ENCODE measurements around the gene HPN. TPM values are rescaled to one million over a fixed set of nuclear protein-coding genes. Genes with fewer than 3 reads are reported as not detected.

The HPN gene
- total RNA-seq, 2 experiments from 2014 or later: 0.11 TPM; not detected in 1

GRCh38 chr19:35114353-35115176 lies 73.0 kb downstream of the HPN start:
- Mint-ChIP-seq H3K36me3 (ENCODE audit: low read depth) (no peaks in the 10 kb centered on the region), H3K27ac (no peak overlapping the region), H3K4me3 (peak overlapping the region; percentile 19), H3K27me3 (no peaks in the 10 kb centered on the region), H3K9me3 (no peaks in the 10 kb centered on the region), H3K4me1 (ENCODE audit: low read depth) (peaks cover 5% of the 10 kb centered on the region)
- TF ChIP-seq, protein P1, sequence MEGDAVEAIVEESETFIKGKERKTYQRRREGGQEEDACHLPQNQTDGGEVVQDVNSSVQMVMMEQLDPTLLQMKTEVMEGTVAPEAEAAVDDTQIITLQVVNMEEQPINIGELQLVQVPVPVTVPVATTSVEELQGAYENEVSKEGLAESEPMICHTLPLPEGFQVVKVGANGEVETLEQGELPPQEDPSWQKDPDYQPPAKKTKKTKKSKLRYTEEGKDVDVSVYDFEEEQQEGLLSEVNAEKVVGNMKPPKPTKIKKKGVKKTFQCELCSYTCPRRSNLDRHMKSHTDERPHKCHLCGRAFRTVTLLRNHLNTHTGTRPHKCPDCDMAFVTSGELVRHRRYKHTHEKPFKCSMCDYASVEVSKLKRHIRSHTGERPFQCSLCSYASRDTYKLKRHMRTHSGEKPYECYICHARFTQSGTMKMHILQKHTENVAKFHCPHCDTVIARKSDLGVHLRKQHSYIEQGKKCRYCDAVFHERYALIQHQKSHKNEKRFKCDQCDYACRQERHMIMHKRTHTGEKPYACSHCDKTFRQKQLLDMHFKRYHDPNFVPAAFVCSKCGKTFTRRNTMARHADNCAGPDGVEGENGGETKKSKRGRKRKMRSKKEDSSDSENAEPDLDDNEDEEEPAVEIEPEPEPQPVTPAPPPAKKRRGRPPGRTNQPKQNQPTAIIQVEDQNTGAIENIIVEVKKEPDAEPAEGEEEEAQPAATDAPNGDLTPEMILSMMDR (IDR thresholded peaks at IDR 0.05): peak; percentile 99
- CTCF ChIA-PET: interaction anchor here (0.7 to 2.2 kb wide), 18 partner anchors 8 to 276 kb away, joined by 3 to 11 read pairs (median 3); partner anchors contain the start of genes FXYD5, HAMP and LGI4
- peak; percentile 82 for DNase-seq
- peak; percentile 97 for ATAC-seq
- intact Hi-C loops (cut with micrococcal nuclease): no loop called here
- POLR2A ChIA-PET: no interaction called here

DNA sequence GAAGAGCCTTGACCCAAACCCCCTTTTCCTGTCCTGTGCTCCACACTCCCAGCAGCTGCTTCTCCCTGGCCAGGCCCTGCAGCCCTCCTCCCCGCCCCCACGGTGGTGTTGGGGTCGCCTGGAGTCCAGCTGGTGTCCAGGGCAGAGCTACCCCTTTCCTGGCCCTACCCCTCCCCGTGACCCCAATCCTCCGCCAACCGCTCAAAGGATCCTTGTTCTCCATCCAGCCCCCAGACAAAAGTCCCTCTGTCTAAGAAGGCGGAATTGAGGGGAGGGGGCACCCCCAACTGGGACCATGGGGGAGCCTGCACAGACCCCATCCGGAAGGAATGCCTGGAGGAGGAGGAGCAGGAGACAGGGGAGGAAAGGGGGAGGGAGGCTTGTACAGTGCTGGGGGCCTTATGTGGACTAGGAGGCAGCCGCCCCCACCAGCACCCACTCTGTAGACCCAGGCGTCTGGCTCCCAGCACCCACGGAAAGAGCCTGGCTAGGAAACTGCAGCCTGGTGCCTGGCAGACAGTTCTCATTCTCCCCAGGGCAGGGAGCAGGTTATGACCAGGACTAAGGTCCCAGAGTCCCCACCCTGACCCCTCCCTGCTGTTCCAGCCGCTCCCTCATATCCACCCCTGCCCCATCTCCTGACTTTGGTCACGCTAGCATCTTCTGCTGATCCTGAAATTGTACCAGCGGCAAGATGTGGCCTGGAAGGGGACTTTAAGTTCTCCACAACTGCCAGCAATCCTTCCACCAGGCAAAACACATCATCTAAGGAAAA lies 73.8 kb downstream of the HPN start, which contains the start of gene FXYD3:
TSS of gene FXYD3 (plus strand) at position 647 of the 775 bp plus-strand sequence. CDS start 3,554 bp downstream, outside the sequence.
- ATAC-seq: no peak
- H3K9me3 Mint-ChIP-seq: no peaks in the 10 kb centered on the region
- peaks cover 5% of the 10 kb centered on the region for H3K4me1 Mint-ChIP-seq (ENCODE audit: low read depth)
- peak within 1 kb of the TSS; percentile 19 for H3K4me3 Mint-ChIP-seq
- intact Hi-C loops (cut with micrococcal nuclease): no loop called here
- POLR2A ChIA-PET: no interaction called here
- no peak for DNase-seq
- H3K36me3 Mint-ChIP-seq (ENCODE audit: low read depth): no peaks in the 10 kb centered on the region
- CTCF ChIA-PET: interaction anchor here (0.7 to 2.5 kb wide), 19 partner anchors 8 to 277 kb away, joined by 3 to 11 read pairs (median 3); partner anchors contain the start of genes FXYD5, HAMP and LGI4
- TF ChIP-seq, protein P1 (IDR thresholded peaks at IDR 0.05): no peak
- no peaks in the 10 kb centered on the region for H3K27me3 Mint-ChIP-seq
- no peak within 1 kb of the TSS for H3K27ac Mint-ChIP-seq

Other genes starting within 250 kb of the HPN start
- 1 to 10 TPM; 4.2 to 4.4 TPM for gene ZNF30, start 114.8 kb upstream of the HPN start, total RNA-seq
- 1 to 10 TPM; 5.1 to 5.6 TPM for gene ZNF792, start 77.5 kb upstream of the HPN start, total RNA-seq
- gene GRAMD1A, start 41.4 kb upstream of the HPN start, total RNA-seq: 100 to 1,000 TPM; 128 to 134 TPM
- under 1 TPM; 0.63 to 0.90 TPM for gene SCN1B, start 11.3 kb upstream of the HPN start, total RNA-seq
- not detected for gene FXYD3, start 74.1 kb downstream of the HPN start, total RNA-seq
- under 1 TPM; 0.25 to 0.27 TPM for gene LGI4, start 93.3 kb downstream of the HPN start, total RNA-seq
- gene FXYD1, start 97.1 kb downstream of the HPN start, total RNA-seq: 1 to 10 TPM in 1 of 2 experiments, not detected in 1; 1.9 TPM
- under 1 TPM in 1 of 2 experiments, not detected in 1; 0.38 TPM for gene FXYD7, start 101.5 kb downstream of the HPN start, total RNA-seq
- gene FXYD5, start 113.0 kb downstream of the HPN start, total RNA-seq: 100 to 1,000 TPM; 225 to 241 TPM
- gene FAM187B, start 187.0 kb downstream of the HPN start, total RNA-seq: not detected
- gene LSR, start 207.3 kb downstream of the HPN start, total RNA-seq: 10 to 100 TPM; 20.0 to 20.6 TPM
- 100 to 1,000 TPM; 111 to 115 TPM for gene USF2, start 227.2 kb downstream of the HPN start, total RNA-seq
- under 1 TPM in 1 of 2 experiments, not detected in 1; 0.32 TPM for gene HAMP, start 240.8 kb downstream of the HPN start, total RNA-seq

Data from activated CD8-positive, alpha-beta T cell treated with anti-CD3 and anti-CD28 coated beads for 36 hours (primary cell).